ENCODE results near the gene ACLY.

DNA sequence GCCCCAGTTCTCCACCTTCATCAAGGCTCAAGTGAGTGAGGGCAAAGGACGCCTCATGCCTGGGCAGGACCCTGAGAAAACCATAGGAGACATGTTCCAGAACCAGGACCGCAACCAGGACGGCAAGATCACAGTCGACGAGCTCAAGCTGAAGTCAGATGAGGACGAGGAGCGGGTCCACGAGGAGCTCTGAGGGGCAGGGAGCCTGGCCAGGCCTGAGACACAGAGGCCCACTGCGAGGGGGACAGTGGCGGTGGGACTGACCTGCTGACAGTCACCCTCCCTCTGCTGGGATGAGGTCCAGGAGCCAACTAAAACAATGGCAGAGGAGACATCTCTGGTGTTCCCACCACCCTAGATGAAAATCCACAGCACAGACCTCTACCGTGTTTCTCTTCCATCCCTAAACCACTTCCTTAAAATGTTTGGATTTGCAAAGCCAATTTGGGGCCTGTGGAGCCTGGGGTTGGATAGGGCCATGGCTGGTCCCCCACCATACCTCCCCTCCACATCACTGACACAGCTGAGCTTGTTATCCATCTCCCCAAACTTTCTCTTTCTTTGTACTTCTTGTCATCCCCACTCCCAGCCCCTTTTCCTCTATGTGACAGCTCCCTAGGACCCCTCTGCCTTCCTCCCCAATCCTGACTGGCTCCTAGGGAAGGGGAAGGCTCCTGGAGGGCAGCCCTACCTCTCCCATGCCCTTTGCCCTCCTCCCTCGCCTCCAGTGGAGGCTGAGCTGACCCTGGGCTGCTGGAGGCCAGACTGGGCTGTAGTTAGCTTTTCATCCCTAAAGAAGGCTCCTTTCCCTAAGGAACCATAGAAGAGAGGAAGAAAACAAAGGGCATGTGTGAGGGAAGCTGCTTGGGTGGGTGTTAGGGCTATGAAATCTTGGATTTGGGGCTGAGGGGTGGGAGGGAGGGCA is 96.3 kb downstream of the ACLY start:
- TF ChIP-seq, protein P1, sequence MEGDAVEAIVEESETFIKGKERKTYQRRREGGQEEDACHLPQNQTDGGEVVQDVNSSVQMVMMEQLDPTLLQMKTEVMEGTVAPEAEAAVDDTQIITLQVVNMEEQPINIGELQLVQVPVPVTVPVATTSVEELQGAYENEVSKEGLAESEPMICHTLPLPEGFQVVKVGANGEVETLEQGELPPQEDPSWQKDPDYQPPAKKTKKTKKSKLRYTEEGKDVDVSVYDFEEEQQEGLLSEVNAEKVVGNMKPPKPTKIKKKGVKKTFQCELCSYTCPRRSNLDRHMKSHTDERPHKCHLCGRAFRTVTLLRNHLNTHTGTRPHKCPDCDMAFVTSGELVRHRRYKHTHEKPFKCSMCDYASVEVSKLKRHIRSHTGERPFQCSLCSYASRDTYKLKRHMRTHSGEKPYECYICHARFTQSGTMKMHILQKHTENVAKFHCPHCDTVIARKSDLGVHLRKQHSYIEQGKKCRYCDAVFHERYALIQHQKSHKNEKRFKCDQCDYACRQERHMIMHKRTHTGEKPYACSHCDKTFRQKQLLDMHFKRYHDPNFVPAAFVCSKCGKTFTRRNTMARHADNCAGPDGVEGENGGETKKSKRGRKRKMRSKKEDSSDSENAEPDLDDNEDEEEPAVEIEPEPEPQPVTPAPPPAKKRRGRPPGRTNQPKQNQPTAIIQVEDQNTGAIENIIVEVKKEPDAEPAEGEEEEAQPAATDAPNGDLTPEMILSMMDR (IDR thresholded peaks at IDR 0.05), result no peak
- no peak for TF ChIP-seq POLR2A (IDR thresholded peaks at IDR 0.05)
